ENCODE data around the gene ZNF429.

- TF ChIP-seq REST (IDR thresholded peaks at IDR 0.05; ENCODE audit: insufficient read depth in 1 of 2, low read depth in 2 of 2, low read length in 1 of 2) (no peak), CTCF (IDR thresholded peaks at IDR 0.05) (no peak)
These were observed 89.8 kb downstream of the ZNF429 start for GRCh38 chr19:21595185-21595584.

All from Panc1 (cell line).